Stimulated activated CD4-positive, alpha-beta T cell treated with anti-CD3 and anti-CD28 coated beads, Interleukin-15, amount 100 ng/mL, for 48 hours (primary cell): ENCODE results near the gene YIF1A.
"Not testable (repeated sequence)": the region's sequence is repeated elsewhere in the genome, so short reads cannot be mapped to it uniquely, and the experiment has no call there.

Source experiments
- DNase-seq, 2 donors: peaks; one replicate each; pipeline ENCODE4 v3.0.0-alpha.2; 2020; ENCODE audit warnings: low read depth in 2 of 2

YIF1A gene

DNA sequence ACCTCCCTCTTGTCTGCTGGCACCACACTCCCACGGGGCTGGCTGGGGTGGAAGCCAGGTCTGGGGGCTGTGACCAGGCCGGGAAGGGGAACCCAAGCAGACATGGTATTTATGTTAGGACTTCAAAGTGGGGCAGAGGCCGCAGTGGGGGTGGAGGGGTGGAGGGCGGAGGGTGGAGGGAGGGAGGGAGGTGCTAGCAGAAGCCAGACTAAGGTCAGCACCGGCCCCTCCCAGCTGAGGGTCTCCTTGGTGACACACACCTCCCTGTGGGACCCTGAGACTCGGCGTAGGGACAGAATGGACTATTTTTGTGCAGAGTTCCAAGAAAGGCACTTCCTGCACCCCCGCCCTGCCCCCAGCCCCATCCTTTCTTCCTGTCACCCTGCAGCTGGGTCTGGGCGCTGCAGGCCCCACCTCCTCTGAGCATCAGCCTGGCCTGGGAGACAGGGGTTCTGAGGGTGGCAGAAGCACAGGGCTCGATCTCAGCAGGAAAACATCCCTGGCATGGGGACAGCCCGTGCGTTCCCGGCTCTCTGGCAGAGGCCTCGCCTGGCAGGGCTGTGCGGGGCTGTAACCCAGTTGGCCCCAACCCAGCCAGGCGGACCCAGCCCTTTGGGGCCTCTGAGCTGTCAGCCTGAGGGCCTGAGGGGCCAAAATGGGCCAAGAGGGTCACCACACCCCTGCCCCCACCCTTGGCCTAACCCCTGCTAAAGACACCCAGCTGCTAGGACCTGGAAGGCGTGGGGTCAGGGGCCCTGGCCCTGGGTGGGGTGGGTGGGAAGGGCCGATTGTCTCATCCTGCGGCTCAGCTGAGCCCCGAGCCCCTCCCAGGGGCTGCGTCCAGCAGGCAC, 37.5 kb upstream of the YIF1A start:
- DNase-seq = no peak

- DNase-seq = no peak
These were observed 36.3 kb upstream of the YIF1A start for GRCh38 chr11:66325263-66325671.

DNA sequence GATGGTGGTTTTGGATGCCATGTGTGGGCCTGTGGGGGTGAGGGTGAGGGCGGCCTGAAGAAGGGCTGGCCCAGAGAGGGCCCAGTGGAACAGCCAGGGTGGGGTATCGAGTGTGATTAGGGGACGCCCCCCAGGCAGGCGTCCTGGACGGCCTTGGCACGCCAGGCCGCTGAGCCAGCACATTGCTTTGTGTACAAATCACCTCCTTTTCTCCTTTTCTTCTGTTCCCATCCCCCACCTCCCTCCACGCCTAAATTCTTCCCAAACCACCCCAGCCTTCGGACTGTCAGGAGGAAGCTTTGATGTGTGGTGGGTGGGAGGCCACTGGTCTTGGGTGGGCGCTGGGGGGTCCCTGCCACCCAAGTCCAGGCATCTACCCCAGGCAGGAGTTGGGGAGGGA, 35.7 kb upstream of the YIF1A start:
- no peak for DNase-seq

DNA sequence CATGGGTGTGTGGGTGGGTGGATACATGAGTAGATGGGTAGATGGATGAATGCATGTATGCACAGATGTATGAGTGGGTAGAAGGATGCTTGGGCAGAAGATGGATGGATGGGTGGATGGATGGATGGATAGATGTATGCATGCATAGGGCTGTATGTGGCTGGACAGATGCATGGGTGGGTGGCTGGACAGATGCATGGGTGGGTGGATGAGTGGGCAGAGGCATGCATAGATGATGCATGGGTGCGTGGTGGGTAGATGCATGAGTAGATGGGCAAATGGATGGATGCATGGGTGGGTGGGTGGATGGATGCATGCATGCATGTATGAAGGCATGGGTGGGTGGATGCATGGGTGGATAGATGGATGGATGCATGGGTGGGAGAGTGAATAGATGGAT, 34.7 kb upstream of the YIF1A start:
- DNase-seq = no peak

GRCh38 chr11:66322732-66323427, 33.9 kb upstream of the YIF1A start:
- no peak for DNase-seq

DNA sequence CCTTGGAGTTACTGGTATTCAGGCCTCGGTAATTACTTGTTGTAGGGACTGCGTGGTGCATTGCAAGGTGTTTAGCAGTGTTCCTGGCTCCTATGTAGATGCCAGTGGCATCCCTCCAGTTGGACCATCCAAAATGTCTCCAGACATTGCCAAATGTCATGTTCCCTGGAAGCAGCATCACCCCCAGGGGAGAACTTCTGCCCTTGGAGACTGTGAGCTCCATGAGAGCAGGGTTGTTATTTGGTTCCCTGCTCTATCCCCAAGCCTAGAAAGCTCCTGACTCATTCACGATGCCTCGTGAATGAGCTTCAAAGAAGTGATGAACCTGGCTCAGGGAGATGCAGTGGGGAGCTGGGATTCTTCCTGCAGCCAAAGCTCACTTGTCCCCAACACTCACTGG, 32.7 kb upstream of the YIF1A start:
- no peak for DNase-seq

DNA sequence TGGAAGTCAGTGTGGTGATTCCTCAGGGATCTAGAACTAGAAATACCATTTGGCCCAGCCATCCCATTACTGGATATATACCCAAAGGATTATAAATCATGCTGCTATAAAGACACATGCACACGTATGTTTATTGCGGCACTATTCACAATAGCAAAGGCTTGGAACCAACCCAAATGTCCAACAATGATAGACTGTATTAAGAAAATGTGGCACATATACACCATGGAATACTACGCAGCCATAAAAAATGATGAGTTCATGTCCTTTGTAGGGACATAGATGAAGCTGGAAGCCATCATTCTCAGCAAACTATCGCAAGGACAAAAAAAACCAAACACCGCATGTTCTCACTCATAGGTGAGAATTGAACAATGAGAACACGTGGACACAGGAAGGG, 31.8 kb upstream of the YIF1A start:
- not testable (repeated sequence) for DNase-seq

DNA sequence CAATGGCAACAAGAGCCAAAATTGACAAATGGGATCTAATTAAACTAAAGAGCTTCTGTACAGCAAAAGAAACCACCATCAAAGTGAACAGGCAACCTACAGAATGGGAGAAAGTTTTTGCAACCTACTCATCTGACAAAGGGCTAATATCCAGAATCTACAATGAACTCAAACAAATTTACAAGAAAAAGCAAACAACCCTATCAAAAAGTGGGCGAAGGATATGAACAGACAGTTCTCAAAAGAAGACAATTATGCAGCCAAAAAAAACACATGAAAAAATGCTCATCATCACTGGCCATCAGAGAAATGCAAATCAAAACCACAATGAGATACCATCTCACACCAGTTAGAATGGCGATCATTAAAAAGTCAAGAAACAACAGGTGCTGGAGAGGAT, 31.3 kb upstream of the YIF1A start:
- DNase-seq = not testable (repeated sequence)

- DNase-seq = no peak
These were observed 29.6 kb upstream of the YIF1A start for GRCh38 chr11:66318600-66318970.

- no peak for DNase-seq
These were observed 29.0 kb upstream of the YIF1A start for GRCh38 chr11:66317723-66318599.

GRCh38 chr11:66317322-66317722, 28.4 kb upstream of the YIF1A start:
- DNase-seq = peak in 1 of 2 donors; percentile 33

DNA sequence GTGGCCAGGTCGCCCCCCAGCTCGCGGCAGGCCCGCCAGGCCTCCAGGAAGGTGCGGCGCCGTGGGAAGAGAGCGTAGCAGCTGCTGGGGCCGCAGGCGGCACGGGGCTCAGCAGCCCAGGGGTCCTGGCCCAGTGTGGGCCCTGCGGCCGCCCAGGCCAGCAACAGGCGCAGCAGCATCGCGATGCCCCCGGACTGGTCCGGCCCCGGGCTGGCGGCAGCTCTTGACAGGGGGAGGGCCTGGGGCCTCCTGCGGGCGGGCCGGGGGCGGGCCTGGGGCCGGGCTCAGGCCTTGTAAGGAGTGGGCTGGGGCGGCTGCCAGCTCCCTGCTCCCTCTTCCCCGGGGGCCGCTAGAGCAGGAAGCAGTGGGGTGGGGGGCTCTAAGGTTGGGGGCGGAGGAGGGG, 27.9 kb upstream of the YIF1A start, which contains the start of gene CD248:
CD248 (minus strand) TSS at position 196 of the 403 bp plus-strand sequence; CDS start at position 179, 17 bp downstream.
- no peak for DNase-seq

- DNase-seq = no peak
These were observed 27.2 kb upstream of the YIF1A start for GRCh38 chr11:66315921-66316811.

GRCh38 chr11:66315498-66315885, 26.5 kb upstream of the YIF1A start:
- DNase-seq = no peak

GRCh38 chr11:66314561-66315497, 25.9 kb upstream of the YIF1A start:
- DNase-seq = no peak

DNA sequence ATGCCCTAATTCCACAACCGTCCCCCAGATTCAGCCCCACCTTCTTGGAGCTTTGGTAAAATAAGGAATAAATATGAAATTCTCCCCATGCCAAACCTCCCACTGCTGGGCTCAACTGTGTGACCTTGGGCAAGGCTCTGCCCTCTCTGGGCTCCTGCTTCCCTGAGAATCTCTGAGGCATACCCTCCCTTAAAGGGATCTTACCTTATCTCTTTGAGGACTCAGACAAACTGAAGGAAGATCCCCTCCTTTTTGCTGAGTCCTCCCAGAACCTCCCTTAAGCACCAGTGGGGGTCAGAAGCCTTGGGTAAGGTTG, 25.2 kb upstream of the YIF1A start:
- DNase-seq = no peak

GRCh38 chr11:66313321-66314185, 24.6 kb upstream of the YIF1A start:
- no peak for DNase-seq

GRCh38 chr11:66312549-66313320, 23.8 kb upstream of the YIF1A start:
- DNase-seq = peak; percentile 94 to 96
